Stimulated activated CD4-positive, alpha-beta T cell treated with anti-CD3 and anti-CD28 coated beads, Interleukin-12 subunit alpha, Interleukin-12 subunit beta, amount 100 ng/mL, for 48 hours (primary cell): ENCODE data around the gene MIS18BP1.
"Not testable (repeated sequence)": the region's sequence is repeated elsewhere in the genome, so short reads cannot be mapped to it uniquely, and the experiment has no call there.

ENCODE experiments used
- DNase-seq, 3 donors: peaks; one replicate each; pipeline ENCODE4 v3.0.0-alpha.2; 2020; ENCODE audit warnings: low read depth in 2 of 3, low spot score in 1 of 3

MIS18BP1 gene

DNA sequence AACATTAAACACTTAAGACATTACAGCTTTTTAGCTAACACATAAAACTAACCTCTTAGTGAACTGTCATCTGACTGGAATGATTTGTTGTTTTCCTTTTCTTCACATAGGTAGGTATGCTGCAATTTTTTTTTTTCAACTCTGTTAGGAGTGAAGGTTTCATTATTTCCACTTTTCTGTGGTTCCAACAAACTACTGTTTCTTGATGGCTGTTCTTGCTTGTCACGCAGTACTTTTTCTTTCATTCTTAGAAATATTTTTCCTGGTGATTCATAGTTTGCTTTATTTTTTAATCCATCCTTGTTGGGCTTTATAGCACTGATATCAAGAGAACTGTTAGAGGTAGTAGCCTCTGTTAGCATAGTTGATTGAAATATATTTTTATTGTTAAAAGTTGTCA is 6.3 kb downstream of the MIS18BP1 start:
- DNase-seq, result no peak

GRCh38 chr14:45246151-45246550 is 6.9 kb downstream of the MIS18BP1 start:
- DNase-seq, result no peak

DNA sequence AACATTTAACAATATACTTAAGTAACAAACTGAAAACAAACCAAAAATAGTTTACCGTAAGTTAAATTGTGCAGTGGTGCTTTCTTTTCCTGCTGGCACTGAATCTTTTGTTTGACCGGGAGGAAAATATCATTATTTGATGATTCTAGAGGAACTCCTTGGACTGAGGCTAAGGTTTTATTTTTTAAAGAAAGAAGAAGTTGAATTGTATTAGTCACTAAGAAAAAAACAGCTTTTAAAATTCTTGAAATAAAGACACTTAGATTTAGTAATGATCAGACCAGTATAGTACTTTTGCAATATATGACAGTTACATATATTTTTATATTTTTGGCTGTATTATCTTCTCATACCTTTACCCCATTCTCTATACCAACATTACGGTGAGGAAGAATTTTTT is 10.3 kb downstream of the MIS18BP1 start:
- DNase-seq, result no peak

DNA sequence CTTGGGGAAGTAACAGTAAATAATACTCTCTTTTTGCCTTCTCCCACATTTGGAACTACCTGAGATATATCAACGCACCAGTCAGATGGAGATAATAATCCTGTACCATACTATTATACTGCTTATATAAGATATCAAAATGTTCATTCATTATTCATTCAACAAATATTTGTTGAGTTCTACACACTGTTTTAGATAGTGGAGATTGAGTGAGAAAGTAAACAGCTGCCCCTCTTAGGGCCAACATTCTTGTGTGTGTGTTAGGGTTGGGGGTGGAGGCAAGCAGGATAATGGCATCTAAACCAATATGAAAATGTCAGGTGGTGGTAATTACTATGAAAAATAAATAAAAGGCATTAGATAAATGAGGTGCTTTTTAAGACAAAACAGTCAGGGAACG is 14.0 kb downstream of the MIS18BP1 start:
- DNase-seq, result no peak

GRCh38 chr14:45227566-45227965 is 25.4 kb downstream of the MIS18BP1 start:
- DNase-seq, result no peak

DNA sequence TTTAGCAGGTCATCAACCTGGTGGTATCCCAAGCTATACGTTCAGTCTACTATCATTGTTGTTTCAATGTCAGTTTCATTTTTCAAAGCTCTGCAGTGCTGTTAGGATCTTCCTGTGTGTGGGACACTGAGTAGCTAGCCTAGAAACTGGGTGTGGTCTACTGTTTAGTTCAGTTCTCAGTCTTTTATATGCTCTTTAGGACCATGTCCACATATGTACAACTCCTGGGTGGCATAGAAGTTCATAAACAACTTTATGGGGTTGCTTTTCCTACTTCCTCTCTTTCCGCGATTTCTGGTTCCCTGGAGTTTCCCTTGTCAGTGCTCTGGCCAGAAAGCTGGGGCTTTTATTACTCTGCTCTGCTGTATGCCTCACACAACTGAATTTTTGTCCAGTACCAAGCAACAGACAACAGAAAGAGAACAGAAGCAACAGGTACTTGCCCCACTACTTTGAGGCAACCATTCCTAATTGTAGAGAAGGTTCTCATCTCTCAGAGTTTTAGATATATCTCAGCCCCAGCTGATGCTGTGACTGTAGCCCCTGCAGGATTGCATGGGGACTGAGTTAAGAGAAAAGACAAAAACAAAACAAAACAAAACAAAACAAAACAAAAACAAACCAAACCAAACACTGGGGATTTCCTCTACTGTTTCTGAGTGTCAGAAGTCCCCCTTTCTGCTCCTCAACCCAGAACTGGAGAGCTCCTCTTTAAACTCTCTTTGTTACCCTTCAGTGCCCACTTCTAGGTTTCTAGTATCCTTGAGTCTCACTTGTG is 30.3 kb downstream of the MIS18BP1 start:
- no peak for DNase-seq

DNA sequence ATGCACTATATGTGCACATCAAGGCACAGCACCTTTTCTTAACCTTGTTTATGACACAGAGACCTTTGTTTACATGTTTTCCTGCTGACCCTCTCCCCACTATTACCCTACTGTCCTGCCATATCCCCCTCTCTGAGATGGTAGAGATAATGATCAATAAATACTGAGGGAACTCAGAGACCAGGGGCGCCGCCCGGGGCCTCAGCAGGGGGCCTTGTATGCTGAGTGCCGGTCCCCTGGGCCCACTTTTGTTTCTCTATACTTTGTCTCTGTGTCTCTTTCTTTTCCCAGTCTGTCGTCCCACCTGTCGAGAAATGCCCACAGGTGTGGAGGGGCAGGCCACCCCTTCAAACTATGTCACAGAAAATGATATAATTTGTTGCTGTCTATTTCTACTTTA is 38.7 kb downstream of the MIS18BP1 start:
- DNase-seq, result not testable (repeated sequence)

DNA sequence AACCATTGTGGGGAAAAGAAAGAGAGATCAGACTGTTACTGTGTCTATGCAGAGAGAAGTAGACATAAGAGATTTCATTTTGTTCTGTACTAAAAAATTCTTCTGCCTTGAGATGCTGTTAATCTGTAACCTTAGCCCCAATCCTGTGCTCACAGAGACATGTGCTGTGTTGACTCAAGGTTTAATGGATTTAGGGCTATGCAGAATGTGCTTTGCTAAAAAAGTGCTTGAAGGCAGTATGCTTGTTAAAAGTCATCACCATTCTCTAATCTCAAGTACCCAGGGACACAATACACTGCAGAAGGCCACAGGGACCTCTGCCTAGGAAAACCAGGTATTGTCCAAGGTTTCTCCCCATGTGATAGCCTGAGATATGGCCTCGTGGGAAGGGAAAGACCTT is 39.3 kb downstream of the MIS18BP1 start:
- DNase-seq, result not testable (repeated sequence)

DNA sequence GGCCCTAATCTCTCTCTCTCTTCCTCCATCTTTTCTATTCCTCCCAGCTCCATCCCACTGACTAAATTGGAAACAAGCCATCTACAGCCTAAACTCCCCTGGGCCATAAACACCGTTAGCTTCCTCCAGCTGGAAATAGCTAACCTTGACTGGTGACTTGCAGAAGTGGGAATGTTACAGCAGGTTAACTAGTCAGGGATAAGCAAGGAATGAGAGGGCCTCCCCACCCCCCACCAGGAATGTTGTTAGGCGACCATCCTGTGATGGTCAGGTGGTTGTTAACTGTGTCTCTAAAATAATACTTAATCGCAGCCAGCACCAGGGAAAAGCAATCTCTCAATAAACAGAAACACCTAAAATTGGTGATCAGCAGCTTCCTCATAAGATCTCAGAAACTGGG is 40.8 kb downstream of the MIS18BP1 start:
- no peak for DNase-seq

DNA sequence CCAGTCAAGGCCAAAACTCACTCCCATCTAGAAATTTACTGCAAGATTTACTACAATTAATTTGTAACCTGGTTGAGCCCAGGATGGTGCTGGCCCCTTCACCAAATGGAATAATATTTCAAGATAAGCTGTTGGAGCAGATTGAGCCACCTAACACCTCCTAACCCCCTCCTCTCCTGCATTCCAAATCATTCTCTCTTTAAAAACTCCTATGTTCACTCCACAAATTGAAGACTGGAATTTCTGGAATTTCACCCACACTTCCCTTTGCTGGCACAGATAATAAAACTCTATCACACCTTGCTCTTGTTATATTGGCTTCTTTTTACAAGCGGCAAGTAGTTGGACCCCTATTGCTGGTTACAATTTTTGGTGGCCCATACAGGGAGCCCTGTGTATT is 41.7 kb downstream of the MIS18BP1 start:
- DNase-seq, result no peak

- no peak for DNase-seq
Measured at GRCh38 chr14:45210159-45210558, 42.8 kb downstream of the MIS18BP1 start.

DNA sequence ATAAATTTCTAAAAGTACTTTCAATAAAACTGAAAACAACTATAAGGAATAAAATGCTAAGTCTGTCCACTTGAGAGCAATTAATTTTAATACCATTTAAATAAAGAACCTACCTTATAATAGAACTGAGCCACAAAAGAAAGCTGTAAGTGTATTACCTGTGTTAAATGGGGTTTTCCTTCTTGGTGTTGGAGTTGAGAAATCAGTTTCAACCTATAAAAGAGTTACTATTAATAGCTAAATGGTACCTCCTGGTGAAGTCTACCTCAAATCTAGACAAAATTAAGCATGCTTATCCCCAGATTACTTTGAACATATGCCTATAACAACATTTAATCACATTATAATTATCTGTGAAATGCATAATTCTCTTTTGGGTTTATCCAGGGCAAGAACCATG is 48.8 kb downstream of the MIS18BP1 start:
- no peak for DNase-seq

DNA sequence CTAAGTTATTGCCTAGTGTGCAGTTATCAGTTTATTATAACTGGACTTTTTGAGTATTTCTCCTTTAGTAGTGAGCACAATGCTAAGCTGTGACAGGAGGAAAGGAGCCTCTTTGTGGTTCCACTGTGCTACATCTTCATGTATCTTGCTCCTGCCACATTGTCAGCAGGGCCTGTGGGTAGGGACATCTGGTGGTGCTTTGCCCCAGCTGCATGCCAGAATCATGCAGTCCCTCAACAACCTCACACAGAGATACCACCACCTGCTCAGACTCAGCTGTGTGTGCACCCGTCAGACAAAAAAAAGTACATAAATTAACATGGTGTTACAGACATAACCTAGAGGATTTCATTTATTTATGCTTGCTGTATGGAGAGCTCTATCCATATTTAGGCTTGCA is 51.1 kb downstream of the MIS18BP1 start:
- no peak for DNase-seq

GRCh38 chr14:45199230-45199629 is 53.8 kb downstream of the MIS18BP1 start:
- DNase-seq, result no peak

DNA sequence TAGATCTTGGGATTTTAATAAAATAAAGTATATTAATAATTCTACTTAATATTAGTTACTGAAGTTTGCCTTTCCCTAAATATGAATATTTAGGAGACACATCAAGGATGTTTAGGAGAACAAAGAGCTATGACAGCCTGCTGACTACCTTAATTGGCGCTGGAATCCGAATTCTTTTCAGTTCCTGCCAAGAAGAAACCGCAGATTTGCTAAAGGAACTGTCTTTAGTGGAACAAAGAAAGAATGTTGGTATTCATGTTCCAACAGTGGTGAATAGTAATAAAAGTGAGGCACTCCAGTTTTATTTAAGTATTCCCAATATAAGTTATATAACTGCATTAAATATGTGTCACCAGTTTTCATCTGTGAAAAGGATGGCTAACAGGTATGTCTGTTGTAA is 54.5 kb downstream of the MIS18BP1 start:
- DNase-seq, result no peak

GRCh38 chr14:45194964-45195363 is 58.0 kb downstream of the MIS18BP1 start:
- DNase-seq, result no peak

GRCh38 chr14:45185100-45185814 is 67.7 kb downstream of the MIS18BP1 start:
- DNase-seq, result no peak

- DNase-seq, result no peak
Measured at GRCh38 chr14:45181806-45182205, 71.2 kb downstream of the MIS18BP1 start.

- no peak for DNase-seq
Measured at GRCh38 chr14:45181329-45181728, 71.7 kb downstream of the MIS18BP1 start.

GRCh38 chr14:45177076-45177475 is 75.9 kb downstream of the MIS18BP1 start:
- no peak for DNase-seq

GRCh38 chr14:45169906-45170305 is 83.1 kb downstream of the MIS18BP1 start:
- DNase-seq, result no peak

DNA sequence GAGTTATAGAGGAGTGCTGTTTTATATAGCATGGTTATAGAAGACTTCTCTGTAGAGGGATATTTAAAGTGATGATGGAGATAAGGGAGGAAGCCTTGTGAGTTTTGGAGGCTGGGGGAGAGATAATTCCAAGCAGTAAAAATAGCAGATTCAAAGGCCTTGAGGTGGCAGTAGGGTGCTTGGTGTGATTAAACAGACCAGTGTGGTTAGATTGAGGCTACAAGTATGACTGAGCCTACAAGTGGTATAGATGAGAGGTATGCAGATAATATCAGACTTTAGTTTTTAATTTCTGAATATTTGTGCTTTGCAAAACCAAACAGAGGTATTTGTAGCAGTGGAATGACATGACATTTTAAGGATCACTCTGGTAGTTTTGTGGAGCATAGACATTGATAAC is 96.9 kb downstream of the MIS18BP1 start:
- no peak for DNase-seq
